NCI-H2171 (cell line): Measurements from ENCODE around the gene WDR72.
A peak's percentile ranks its signal among the peaks of the same experiment; 100 is the strongest.

Source experiments
- DNase-seq: peaks from one replicate; lab custom pipeline; 2025; lab: John Stamatoyannopoulos, UW

WDR72 gene

DNA sequence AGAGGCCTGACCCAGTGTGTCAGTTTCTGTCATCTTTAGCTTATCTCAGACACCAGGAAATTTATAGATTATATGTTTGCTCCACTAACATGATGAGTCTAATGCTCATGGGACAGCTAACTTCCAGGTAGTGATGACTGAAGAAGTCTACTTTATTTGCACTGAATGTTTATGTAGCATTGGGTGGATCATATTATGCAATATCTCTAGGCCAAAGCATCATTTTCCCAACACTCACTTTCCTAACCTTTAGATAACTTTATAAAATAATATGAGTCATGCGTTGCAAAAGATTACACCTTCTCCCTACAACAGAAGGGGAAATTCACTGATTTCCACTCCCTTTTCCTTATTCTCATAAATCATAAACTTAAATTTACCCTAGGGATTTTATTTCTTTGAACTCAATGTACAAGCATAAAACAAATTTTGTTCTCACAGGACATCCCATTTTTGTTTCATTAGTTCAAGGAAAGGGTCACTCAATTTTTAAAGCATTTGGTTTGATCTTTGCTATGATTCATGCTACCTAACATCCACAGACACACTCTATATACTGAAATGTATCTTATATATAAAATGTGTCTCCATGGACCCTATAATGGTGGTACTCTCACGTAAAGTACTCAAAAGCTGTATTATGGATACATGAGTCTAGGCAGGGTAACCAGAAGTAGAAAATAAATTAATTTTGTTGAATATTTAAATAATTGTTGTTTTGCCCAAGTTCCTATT, 225.2 kb downstream of the WDR72 start:
- DNase-seq, result no peak

DNA sequence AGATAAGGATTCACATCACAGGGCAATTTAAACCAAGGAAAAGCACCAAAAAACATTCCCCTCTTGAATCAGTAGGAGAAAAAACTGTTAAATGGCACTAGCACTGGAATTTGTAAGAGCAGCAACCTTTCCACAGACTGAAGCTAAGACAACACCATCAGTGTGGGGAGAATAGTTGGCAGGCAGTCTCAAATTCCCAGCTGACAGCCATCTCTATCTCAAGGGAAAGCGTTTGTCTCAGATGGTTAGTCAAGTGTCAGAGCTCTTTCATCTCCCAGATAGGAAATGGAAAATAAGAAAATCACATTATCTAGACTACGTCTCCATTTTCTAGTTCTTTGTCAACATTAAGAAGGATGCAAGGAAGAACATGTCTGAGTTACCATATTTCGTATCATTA, 228.7 kb downstream of the WDR72 start:
- peak; percentile 4 for DNase-seq

DNA sequence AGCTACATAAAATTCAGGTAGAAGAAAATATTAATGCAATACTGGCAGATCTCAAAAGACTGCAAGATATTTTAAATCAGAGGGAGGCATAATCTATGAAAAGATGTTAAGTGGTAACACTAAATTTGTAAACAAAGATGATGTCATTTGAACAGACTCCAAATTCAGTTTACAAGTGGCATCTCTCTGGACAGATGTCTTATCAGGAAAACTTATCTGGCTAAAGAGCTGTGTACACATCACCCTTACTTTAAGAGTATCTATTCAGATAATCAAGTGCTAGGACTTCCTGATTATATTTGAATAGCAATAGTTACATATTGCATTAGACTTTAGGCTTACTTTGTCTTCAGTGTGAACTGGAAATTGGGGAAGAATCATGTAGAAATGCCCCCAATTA, 231.5 kb downstream of the WDR72 start:
- DNase-seq, result no peak

DNA sequence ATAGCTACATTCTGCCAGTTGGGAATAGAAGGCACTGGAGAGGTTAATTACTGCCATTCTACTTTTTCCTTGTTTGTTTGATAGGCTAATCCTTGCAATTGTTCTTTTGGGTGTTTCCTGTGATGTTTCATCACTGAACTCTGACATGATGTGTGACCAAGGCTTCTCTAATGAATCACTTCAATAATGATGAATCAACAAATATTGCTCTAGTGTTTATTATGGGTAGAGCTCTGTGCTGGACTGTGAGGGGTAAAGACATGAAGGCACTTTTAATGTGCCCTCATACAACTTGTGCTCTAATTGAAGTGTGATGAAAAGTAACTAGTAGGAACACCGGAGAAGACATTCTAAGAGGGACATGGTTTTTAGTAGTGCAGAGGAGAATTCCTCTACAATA, 233.6 kb downstream of the WDR72 start:
- no peak for DNase-seq

DNA sequence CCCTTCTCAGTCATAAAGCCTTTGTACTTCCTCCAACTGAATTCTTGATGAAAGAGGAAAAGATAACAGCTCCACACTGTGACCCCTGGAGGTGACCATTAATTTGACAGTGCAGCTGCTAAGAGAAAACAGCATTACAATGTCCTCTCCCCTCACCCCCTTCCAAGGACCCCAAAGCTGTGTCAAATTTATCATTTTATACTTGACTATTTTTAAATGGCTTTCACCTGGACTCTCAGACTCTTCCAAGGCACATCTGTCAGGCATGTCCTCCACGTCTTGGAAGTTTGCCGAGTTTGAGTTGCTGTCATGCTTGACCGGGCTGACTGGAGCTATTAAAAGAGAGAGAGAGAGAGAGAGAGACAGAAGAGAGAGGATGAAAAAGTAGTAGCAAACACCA, 236.5 kb downstream of the WDR72 start:
- DNase-seq, result peak; percentile 41

DNA sequence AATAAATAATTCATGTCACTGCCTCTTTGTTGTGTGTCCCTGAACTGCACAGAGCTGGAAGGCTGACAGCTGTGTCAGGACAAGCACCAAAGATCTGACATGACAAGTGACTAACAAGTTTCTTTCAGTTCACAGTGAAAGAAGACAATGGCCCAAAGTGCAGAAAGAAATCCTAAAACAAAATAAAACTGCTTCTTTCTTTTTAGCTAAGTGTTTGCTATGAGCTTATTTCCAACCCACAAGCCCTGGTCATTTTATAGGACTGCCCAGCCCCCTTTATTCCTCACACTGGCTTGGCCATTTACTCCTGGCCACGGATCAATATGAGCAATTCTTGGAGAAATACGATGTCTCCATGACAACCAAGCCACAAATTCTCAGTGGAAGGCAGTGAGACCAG, 238.5 kb downstream of the WDR72 start:
- no peak for DNase-seq

DNA sequence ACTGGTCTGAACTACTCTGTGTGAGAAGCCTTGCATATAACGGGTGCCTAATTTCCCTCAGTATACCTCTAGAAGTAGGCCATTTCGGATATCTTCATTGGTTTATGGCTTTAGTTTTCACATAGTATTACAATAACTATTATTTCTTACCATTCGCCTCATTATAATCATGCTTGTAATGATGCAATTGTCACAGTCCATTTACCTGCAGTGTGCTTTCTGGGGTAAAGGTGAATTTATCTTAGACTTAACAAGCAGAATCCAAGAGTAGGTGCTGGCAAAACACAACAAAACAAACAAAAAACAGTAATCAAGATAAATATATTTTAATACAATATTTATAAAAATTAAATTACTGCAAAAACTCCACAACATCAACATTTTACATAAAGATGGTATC, 246.0 kb downstream of the WDR72 start:
- DNase-seq, result no peak

DNA sequence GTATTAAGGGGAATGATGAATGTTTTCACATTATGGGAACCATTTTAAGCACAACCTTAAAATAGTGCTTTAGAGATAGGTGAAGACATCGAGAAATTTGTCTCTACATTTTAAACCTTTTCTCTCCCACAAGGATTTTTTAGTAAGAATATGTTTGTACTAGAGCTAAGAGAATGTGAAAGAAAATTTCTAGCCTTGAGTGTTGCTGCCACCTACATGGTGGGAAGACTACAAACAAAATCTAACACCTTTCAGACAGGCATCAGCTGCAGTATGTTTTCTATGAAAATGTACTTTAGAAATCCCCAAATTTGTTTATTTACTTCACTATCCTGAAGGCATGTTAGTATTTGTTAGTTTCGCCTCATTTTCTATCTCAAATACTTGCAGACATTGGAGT, 247.4 kb downstream of the WDR72 start:
- no peak for DNase-seq

DNA sequence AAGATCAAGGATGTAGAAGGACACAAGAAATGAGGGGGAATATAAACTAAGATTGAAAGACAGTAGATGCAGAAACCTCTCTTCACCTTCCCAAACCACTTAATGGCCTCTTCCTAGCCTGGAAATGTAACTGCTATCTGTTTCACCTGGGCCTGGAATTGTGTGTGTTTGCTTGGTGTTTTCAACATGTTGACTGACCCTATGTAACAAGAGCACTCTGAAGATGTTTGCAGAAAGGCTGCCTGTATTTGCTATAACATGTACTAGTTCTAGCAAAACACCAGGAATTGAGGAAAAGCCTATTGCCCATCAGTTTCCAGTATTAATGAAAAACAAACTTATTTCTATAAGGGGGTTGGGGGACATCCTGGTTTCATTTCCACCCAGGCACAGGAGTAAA, 248.3 kb downstream of the WDR72 start:
- DNase-seq, result no peak

DNA sequence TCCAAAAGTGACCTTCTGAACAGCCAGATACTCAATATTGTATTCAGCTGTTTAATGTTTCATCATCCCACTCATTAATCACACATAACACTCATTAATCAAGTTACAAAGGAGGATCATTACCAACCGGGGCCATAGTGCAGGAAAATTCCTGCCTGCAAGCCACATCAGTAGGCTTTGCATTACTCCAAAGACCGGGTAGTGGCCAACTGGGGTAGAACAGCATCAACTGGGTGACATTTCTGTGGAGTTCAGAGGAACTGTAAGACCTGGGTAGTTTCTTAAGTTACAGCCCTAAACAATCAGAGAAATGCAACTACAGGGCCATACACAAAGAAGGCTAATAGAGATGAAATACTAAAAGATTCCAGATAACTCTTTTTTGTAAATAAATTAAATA, 253.1 kb downstream of the WDR72 start:
- no peak for DNase-seq

DNA sequence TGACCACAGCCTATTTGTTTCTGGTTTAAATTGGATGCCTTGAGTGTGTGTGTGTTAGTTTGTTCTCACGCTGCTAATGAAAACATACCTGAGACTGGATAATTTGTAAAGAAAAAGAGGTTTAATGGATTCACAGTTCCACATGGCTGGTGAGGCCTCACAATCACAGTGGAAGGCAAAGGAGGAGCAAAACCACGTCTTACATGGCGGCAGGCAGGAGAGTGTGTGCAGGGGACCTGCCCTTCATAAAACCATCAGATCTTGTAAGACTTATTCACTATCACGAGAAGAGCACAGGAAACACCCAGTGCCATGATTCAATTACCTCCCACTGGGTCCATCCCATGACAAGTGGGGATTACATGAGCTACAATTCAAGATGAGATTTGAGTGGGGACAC, 260.5 kb downstream of the WDR72 start:
- no peak for DNase-seq

DNA sequence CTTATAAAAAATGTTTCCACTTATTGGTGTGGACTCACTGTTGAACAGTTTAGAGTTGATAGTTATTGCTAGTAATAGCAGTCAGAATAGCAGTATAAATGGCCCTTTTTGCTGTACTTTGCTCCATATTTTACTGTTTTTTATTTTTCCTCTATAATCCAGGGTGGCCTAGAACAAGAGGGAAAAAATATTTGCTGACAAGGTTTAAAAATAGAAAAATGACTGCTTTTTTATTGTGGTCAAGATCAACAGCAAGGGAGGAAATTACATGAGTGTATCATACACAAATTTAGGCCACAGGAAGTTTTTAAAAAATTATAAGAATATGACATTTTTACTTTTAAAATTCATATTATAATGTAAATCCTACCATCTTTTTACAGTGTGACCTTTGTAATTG, 269.1 kb downstream of the WDR72 start:
- no peak for DNase-seq

DNA sequence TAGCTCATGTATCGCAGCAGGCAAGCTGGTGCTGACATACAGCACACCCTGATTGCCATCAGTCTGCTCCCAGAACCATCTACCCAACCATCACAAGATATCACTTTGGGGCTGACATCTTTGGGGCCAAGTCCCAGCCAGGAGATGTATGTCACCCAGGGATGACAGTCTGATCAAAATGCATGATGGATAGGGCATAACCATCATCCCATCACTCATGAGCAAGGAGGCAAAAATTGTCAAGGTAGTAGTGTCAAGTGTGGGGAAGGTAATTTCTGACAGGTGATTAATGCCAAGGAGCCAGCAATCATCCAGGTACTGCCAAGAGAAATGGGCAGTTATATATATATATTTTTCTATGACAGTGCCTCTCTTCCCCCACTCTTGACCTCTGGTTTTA, 277.4 kb downstream of the WDR72 start:
- DNase-seq, result no peak

DNA sequence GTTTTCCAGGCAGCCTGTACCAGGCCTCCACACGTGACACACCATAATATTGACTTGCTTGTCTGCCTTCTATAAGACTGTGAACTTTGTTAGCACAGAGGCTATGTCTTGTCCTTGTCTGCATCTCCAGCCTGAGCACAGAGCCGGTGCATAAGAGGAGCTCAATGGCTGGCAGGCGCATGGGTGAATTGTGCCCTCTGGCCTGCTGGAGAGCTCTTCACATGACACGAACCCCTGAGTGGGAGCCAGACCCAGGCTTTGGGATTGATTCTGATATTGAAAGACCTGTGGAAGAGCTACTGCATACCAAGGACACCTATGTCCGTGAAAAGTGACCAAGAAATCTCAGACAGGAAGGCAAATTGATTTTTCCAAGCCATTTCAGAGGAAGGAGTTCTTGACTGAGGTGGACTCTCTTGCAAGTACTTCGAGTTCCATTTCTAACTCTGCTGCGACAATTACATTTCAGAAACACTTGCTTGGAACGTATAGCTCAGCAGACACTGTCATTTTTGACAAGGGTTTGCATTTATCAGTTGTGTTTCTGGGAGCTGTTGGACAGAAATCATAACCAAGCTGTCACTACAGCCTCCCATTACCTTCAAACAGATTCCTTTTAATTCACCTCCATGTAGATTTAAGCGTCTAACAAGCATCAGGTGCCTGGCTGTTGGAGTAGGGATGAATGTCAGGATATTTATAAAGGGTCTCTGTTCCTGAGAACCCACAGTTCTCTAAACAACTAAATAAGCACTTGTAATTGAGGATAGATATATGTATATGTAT, 281.3 kb downstream of the WDR72 start:
- no peak for DNase-seq

DNA sequence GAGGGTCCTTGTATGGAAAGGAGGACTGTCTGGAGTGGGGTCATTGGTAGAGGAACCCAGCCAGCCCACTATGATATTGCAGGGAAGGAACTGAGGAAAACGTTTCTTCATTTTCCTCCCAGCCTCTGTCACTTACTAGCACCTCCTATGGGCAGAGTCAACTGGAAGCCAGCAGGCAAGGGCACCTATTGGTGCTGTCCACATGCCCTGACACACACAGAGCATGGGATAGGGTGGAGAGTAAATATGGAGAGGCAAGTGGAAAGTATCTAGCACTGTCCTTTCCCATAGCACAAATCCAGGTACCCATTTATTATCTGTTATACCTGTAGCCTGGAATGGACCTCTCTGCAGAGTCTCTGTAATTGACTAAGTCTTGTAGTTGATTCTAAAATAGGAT, 285.6 kb downstream of the WDR72 start:
- no peak for DNase-seq

DNA sequence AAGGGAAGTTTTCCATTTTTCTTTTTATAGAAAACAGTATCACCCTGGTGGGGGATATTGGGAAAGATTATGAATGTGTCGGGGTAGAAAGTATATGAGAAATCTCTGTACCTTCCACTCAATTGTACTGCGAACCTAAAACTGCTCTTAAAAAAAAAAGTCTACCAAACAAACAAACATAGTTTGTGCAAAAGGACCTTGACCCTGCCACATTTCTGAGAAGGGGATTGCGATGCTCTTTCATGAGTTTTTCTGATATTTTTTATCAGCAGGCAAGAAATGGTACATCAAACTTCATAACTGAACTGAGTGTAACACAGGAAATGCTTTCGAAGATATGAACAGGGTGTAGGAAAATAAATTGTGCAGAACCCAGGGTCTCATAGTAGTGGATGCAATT, 286.0 kb downstream of the WDR72 start:
- no peak for DNase-seq

DNA sequence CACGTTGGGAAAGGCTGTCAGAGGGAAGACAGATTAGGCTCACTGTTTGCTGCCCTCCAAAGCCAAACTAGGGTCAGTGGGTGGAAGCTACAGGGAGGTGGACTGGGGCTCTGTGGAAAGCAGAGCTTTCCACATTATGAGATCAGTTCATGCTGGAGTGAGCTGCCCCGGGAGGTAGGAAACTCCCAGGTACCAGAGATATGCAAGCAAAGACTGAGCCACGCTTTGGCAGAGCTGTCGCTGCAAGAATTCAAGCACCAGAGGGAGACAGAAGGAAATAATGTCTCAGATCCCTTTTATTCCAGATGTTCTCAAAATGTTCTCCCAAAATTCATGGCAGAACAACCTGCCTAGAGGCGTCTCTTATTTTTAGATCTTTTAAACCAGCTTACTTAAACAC, 286.6 kb downstream of the WDR72 start:
- DNase-seq, result no peak

DNA sequence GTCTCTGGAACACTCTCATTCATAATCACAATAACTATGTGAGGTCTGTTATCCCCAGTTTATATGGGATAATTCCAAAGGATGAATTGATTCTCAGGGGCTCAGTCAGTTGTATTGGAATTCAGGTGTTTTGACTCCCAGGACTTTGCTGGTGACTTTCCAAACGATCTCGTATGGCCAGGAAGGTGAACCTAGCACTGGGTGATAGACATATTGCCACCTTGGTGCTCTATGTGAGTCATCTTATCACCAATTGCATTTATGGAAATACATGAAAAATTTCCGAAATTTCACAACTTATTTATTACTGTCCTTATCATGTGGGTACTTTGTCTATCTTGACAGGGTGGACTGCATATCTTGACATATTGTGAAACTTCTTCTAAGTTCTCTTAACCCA, 287.3 kb downstream of the WDR72 start:
- no peak for DNase-seq

DNA sequence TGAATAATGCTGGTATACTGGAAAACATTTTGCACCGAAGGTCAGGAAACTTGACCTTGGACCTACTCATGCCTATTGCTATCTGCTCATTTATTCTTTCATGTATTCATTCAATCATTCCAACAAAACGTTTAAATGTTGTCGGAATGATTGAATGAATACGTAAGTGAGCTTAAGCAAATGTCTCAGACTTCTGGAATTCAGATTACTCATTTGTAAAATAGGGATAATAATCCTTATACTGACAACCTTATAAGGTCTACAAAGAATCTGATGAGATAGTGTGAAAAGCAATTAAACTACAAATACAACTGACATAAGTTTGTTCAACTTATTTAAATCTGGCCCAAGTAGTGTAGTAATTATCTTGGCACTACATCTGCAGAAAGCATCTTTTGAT, 288.7 kb downstream of the WDR72 start:
- no peak for DNase-seq

DNA sequence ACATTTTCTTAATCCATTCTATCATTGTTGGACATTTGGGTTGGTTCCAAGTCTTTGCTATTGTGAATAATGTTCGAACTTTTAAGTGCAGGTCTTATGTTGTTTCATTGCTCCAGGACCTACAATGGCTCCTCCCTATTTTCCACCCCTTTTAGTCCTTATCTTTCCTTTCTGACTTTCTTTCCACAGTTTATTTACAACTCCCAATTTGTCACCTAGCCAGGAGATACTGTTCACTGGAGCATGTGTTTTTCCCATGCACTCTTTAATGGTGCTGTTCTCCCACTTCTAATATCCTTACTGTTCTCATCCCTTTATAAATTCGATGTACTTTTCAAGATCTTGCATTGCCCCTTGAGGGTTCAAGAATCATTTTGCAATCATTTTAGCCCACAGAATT, 290.0 kb downstream of the WDR72 start:
- DNase-seq, result no peak
